Panc1 (cell line): ENCODE results near the gene TAS2R43. TPM values are rescaled to one million over a fixed set of nuclear protein-coding genes. Genes with fewer than 3 reads are reported as not detected.

Experiments used
- ATAC-seq: fragments of 200-7000 bp; cut with Tn5 transposase; 2 replicates; pipeline ENCODE4 v1.9.1; 2020; ENCODE audit warnings: mild to moderate bottlenecking, moderate library complexity
- BruUV-seq: library from RNA; stranded (reverse); fragments of 400-500 nt; replicated peaks from 2 replicates; lab custom pipeline; 2021; lab: Mats Ljungman, UMichigan
- CTCF ChIA-PET: fragments of 300-600 bp; sonication (Branson Sonifier 250); formaldehyde crosslinking; loops from one replicate; lab custom pipeline; 2022; ENCODE audit warnings: antibody characterized with exemption; lab: Charles Lee
- POLR2A ChIA-PET: fragments of 300-600 bp; sonication (Branson Sonifier 250); formaldehyde crosslinking; loops from one replicate; lab custom pipeline; 2022; ENCODE audit warnings: antibody characterized with exemption; lab: Charles Lee
- DNase-seq: peaks from one replicate; pipeline ENCODE4 v3.0.0-alpha.2; 2010; ENCODE audit warnings: low read depth, low spot score
- H3K27ac ChIP-seq: 2 replicates; pipeline ENCODE4 v1.5.1; 2011; ENCODE audit warnings: mild to moderate bottlenecking, low read length, inconsistent platforms
- H3K27me3 ChIP-seq: fragments of 200-500 bp; sonication (Bioruptor generic); 2 replicates; pipeline ENCODE4 v1.6.0; 2014; ENCODE audit warnings: low read length, inconsistent platforms; ENCODE audit not compliant: control insufficient read depth, insufficient read depth
- H3K36me3 ChIP-seq: fragments of 200-500 bp; sonication (Bioruptor generic); 2 replicates; pipeline ENCODE4 v1.5.1; 2014; ENCODE audit warnings: inconsistent platforms, mild to moderate bottlenecking, low read length, moderate library complexity; ENCODE audit not compliant: control insufficient read depth, insufficient read depth
- H3K4me1 ChIP-seq: 2 replicates; pipeline ENCODE4 v1.5.1; 2011; ENCODE audit warnings: inconsistent platforms, mild to moderate bottlenecking, low read length, moderate library complexity; ENCODE audit not compliant: control insufficient read depth, insufficient read depth
- H3K4me3 ChIP-seq, 2 experiments: 2 replicates each; pipeline ENCODE4 v1.5.1; 2011 to 2012; ENCODE audit warnings: low read depth in 2 of 2, low read length in 2 of 2, mild to moderate bottlenecking in 2 of 2, inconsistent platforms in 1 of 2, moderate library complexity in 1 of 2
- H3K9me3 ChIP-seq: fragments of 200-500 bp; sonication (Bioruptor generic); 2 replicates; pipeline ENCODE4 v1.5.1; 2014; ENCODE audit warnings: low read depth, mild to moderate bottlenecking, inconsistent platforms, low read length, moderate library complexity; ENCODE audit not compliant: control insufficient read depth, insufficient read depth
- CTCF ChIP-seq: fragments of 450-650 bp; IDR thresholded peaks from 2 replicates; pipeline ENCODE4 v1.5.1; 2017; ENCODE audit warnings: mild to moderate bottlenecking
- POLR2AphosphoS5 ChIP-seq: IDR thresholded peaks from 2 replicates; pipeline ENCODE4 v1.6.1; 2012; ENCODE audit warnings: mild to moderate bottlenecking, low read depth, low read length, moderate library complexity
- REST ChIP-seq, 2 experiments: IDR thresholded peaks; 2 replicates each; pipeline ENCODE4 v1.6.1; 2011 to 2012; ENCODE audit warnings: low read depth in 2 of 2, control low read depth in 1 of 2, low read length in 1 of 2, mild to moderate bottlenecking in 1 of 2, moderate library complexity in 1 of 2; ENCODE audit not compliant: insufficient read depth in 1 of 2
- SIN3A ChIP-seq: IDR thresholded peaks from 2 replicates; pipeline ENCODE4 v1.6.1; 2012; ENCODE audit warnings: low read depth, mild to moderate bottlenecking, low read length, moderate library complexity, borderline replicate concordance; ENCODE audit not compliant: insufficient read depth
- TCF7L2 ChIP-seq: IDR thresholded peaks from 2 replicates; pipeline ENCODE4 v1.6.1; 2011; ENCODE audit warnings: mild to moderate bottlenecking, low read depth, low read length, inconsistent platforms
- in situ Hi-C: cut with HindIII; loops from 2 replicates; pipeline ENCODE4 v1.10.0; 2016; ENCODE audit warnings: low sequenced_read_pairs, low pct_unique_long_range_greater_than_20kb
- intact Hi-C: fragments of 100-400 bp; cut with micrococcal nuclease; formaldehyde crosslinking; loops from one replicate; pipeline ENCODE4 v1.10.0; 2022; ENCODE audit not compliant: unreplicated experiment
- total RNA-seq: library from RNA; stranded (reverse); gene quantifications from one replicate; pipeline ENCODE4 v1.2.1, GENCODE V29; 2021; ENCODE audit not compliant: unreplicated experiment

TAS2R43 gene
- total RNA-seq, 1 experiment from 2014 or later, result 0.36 TPM

- no peak overlapping the region for H3K4me3 ChIP-seq
- in situ Hi-C loops (no loop called here), intact Hi-C loops (no loop called here)
- no peaks in the 10 kb centered on the region for H3K27me3 ChIP-seq
- no peaks in the 10 kb centered on the region for H3K4me1 ChIP-seq
- H3K27ac ChIP-seq, result no peak overlapping the region
- DNase-seq, result no peak
- CTCF ChIA-PET, result no interaction called here
- ATAC-seq, result no peak
- H3K9me3 ChIP-seq, result no peaks in the 10 kb centered on the region
- H3K36me3 ChIP-seq, result no peaks in the 10 kb centered on the region
- TF ChIP-seq SIN3A (no peak), POLR2AphosphoS5 (no peak), REST (IDR thresholded peaks at IDR 0.05; ENCODE audit: insufficient read depth in 1 of 2, low read depth in 2 of 2, low read length in 1 of 2) (no peak), TCF7L2 (no peak), CTCF (no peak)
- BruUV-seq, result no TSS peak
- POLR2A ChIA-PET, result no interaction called here
Observed at GRCh38 chr12:11108862-11109261, 16.7 kb upstream of the TAS2R43 start.

- ChIA-PET POLR2A (no interaction called here), CTCF (no interaction called here)
- in situ Hi-C loops, result no loop called here
- Histone ChIP-seq H3K4me3 (no peak overlapping the region), H3K36me3 (no peaks in the 10 kb centered on the region), H3K9me3 (no peaks in the 10 kb centered on the region), H3K27me3 (no peaks in the 10 kb centered on the region), H3K4me1 (no peaks in the 10 kb centered on the region), H3K27ac (no peak overlapping the region)
- no peak for ATAC-seq
- DNase-seq, result no peak
- intact Hi-C loops, result no loop called here
- TF ChIP-seq SIN3A (no peak), CTCF (no peak), TCF7L2 (no peak), REST (IDR thresholded peaks at IDR 0.05; ENCODE audit: insufficient read depth in 1 of 2, low read depth in 2 of 2, low read length in 1 of 2) (no peak), POLR2AphosphoS5 (no peak)
- no TSS peak for BruUV-seq
Observed at GRCh38 chr12:11107719-11108118, 15.6 kb upstream of the TAS2R43 start.
